ENCODE results near the gene FBLIM1. TPM values are rescaled to one million over a fixed set of nuclear protein-coding genes. Genes with fewer than 3 reads are reported as not detected.

The FBLIM1 gene
- total and polyA plus RNA-seq, 4 donors: 192 to 584 (median 463) TPM

DNA sequence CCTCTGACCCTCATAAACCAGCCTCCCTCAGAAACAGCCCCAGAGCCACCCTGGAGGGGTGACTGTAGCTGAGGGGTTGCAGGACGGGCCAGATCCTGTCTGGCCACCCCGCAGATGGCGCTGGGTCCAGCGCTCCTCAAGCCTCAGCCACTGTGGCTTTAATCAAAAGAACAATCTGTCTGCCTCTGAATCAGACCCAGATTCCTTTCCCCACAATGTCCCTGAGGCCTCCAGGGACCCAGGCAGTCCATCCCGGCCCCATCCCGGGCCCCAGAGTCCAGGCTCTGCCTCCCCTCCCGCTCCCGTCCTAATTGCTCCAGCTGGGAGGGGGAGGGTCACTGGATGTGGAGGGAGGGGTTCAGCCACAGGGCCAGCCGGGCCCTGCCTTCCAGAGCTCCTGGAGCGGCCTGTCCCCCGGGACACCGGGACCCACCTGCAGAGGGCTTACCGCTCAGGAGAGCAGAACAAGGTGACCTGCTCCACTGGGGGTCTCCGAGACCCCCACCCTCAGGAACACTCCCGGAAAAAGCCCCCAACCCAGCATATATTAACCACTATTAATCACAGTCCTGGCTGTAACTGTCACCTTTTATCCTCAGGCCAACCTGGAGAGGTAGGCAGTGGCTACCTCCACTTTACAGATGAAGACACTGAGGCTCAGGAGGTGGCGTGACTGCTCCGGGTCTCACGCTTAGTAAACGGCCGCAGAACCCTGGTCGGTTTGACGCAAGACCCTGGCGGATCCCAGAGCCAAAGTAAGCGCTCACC, 836 bp upstream of the FBLIM1 start:
- Histone ChIP-seq H3K36me3 (ENCODE audit: control insufficient read depth in 1 of 2, insufficient read depth in 2 of 2, low read length in 1 of 2) (no peaks in the 10 kb centered on the region), H3K4me3 (ENCODE audit: low read length in 2 of 2) (peak overlapping the region; percentile 98 to 99), H3K9me3 (ENCODE audit: control insufficient read depth, low read length) (no peaks in the 10 kb centered on the region), H3K27ac (ENCODE audit: low read depth in 1 of 2, low read length in 2 of 2) (peak overlapping the region; percentile 87 to 89), H3K27me3 (ENCODE audit: control insufficient read depth in 1 of 2, insufficient read depth in 2 of 2, low read length in 1 of 2) (no peaks in the 10 kb centered on the region), H3K4me1 (ENCODE audit: control insufficient read depth in 1 of 2, insufficient read depth in 2 of 2, low read length in 2 of 2) (no peaks in the 10 kb centered on the region)
- DNase-seq: no peak
- intact Hi-C loops (cut with DNase I): no loop called here
- peak; percentile 45 for ATAC-seq (ENCODE audit: low FRiP score)
- 2% methylated on average over 23 to 24 of the region's 24 CpGs for WGBS, 2 donors

DNA sequence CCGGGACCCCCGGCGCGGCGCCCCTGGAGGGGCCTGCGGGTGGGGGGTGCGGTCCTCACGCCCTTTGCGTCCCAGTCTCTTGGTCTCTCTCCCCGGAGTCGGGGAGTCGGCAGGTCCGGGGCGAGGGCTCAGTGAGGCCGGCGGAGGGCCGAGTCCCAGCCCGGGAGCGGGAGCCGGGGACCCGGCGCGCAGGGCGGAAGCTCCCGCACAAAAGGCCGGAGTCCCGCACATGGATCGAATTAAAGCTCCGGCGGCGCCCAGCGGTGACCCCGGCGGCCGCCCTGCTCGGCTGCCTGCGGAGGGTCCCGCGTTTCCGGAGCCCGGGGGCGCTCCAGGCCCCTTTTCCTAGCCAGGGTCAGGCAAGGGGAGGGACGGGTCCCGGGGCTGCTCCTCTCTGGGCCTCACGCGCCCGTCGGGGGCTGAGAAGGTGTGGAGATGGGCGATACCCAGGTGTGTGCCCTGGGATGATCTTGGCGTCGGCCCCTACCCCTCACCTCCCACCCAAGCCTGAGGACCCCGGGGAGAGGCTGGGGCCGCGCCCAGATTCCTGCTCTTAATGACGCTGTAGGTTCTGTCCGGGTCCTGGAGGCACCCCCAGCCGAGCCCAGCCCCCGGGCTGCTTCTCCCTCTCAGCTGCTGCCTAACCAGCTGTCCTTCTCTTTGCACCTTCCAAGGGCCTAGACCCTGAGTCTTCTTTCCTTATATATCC, 512 bp downstream of the FBLIM1 start:
- Histone ChIP-seq H3K9me3 (ENCODE audit: control insufficient read depth, low read length) (no peaks in the 10 kb centered on the region), H3K36me3 (ENCODE audit: control insufficient read depth in 1 of 2, insufficient read depth in 2 of 2, low read length in 1 of 2) (no peaks in the 10 kb centered on the region), H3K4me1 (ENCODE audit: control insufficient read depth in 1 of 2, insufficient read depth in 2 of 2, low read length in 2 of 2) (no peaks in the 10 kb centered on the region), H3K27ac (ENCODE audit: low read depth in 1 of 2, low read length in 2 of 2) (peak overlapping the region; percentile 89 to 96), H3K4me3 (ENCODE audit: low read length in 2 of 2) (peak overlapping the region; percentile 98 to 99), H3K27me3 (ENCODE audit: control insufficient read depth in 1 of 2, insufficient read depth in 2 of 2, low read length in 1 of 2) (no peaks in the 10 kb centered on the region)
- intact Hi-C loops (cut with DNase I): no loop called here
- ATAC-seq (ENCODE audit: low FRiP score): peak; percentile 23
- DNase-seq: no peak
- 0 to 1% methylated on average over 37 to 58 of the region's 58 CpGs for WGBS, 2 donors

DNA sequence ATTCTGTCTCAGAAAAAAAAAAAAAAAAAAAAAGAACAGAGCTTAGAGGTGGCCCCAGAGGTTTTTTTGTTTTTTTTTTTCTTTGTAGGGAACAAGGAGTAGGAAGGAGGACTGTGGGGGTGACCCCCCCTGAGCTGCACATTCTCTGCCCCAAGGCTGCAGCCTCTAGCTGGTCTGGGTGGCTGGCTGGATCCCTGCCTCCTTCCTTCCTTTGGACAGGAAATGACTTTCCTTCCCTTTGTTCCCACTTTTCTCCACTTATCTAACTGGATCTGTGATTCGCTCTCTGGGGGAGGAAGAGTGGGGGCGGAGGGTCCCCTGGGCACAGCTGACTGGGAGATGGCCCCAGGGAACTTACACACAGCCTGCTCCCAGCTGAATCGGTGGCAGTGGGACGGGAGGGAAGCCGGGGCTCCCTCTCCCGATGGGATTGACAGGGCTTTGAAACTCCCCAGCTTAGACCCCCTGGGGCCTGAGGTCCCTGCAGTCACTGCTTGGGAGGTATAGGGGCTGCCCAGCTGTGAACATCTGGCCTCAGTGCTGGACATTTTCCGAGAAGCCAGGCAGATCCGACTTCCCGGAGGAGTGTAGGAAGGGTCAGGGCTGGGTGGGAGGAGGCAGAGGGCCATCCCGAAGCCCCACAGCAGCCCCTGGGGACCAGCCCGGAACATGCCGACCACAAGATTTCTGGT, 2.1 kb downstream of the FBLIM1 start:
- peak in 1 of 2 donors; percentile 79 for DNase-seq
- Histone ChIP-seq H3K4me3 (ENCODE audit: low read length in 2 of 2) (peak overlapping the region; percentile 46 to 99), H3K27me3 (ENCODE audit: control insufficient read depth in 1 of 2, insufficient read depth in 2 of 2, low read length in 1 of 2) (no peaks in the 10 kb centered on the region), H3K4me1 (ENCODE audit: control insufficient read depth in 1 of 2, insufficient read depth in 2 of 2, low read length in 2 of 2) (no peaks in the 10 kb centered on the region), H3K36me3 (ENCODE audit: control insufficient read depth in 1 of 2, insufficient read depth in 2 of 2, low read length in 1 of 2) (peaks cover 0 to 7% of the 10 kb centered on the region in 2 donors), H3K9me3 (ENCODE audit: control insufficient read depth, low read length) (no peaks in the 10 kb centered on the region), H3K27ac (ENCODE audit: low read depth in 1 of 2, low read length in 2 of 2) (peak overlapping the region; percentile 77 to 79)
- peak; percentile 23 for ATAC-seq (ENCODE audit: low FRiP score)
- 1 to 5% methylated on average over 12 of the region's 12 CpGs for WGBS, 2 donors
- intact Hi-C loops (cut with DNase I): no loop called here

DNA sequence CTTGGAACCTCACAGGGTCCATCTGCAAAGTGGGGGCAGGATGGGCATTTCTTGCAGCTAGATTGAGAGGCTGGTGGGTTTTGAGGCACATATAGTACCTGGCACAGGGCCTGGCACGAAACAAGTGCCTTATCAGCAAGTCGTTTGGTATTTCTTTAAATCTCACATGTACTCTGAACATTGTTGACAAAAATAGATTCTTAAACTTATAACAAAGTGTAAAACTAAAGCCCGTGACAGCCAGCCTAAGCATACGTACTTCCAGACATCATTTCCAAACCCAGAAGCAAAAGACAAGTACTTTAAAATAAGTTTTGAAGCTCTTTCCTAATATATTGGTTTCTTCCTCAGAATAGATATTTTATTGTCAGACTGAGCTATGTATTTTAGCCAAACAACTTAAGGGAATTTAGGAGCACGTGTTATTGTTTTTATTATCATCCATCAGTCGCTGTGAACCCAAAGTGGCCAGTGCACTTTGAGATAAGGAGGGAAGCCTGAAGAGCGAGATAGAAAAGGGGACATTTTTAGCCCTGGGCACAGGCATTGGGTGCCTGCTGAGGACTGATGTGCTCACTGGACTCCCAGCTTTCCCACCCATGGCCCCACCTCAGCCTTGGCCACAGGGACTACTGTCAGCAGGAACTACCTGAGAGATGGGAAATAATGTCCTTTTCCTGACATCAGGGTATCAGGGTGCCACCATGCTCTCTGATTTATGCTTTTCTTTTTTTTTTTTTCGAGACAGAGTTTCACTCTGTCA, 3.0 kb downstream of the FBLIM1 start:
- intact Hi-C loops (cut with DNase I): no loop called here
- no peak for DNase-seq
- no peak for ATAC-seq (ENCODE audit: low FRiP score)
- H3K4me3 ChIP-seq (ENCODE audit: low read length in 2 of 2): peak overlapping the region; percentile 17 to 46
- WGBS, 2 donors: 2 to 6% methylated on average over 8 of the region's 8 CpGs
- H3K27me3 ChIP-seq (ENCODE audit: control insufficient read depth in 1 of 2, insufficient read depth in 2 of 2, low read length in 1 of 2): no peaks in the 10 kb centered on the region
- H3K9me3 ChIP-seq (ENCODE audit: control insufficient read depth, low read length): no peaks in the 10 kb centered on the region
- peak overlapping the region in 1 of 2 donors; percentile 77 for H3K27ac ChIP-seq (ENCODE audit: low read depth in 1 of 2, low read length in 2 of 2)
- peaks cover 0 to 7% of the 10 kb centered on the region in 2 donors for H3K36me3 ChIP-seq (ENCODE audit: control insufficient read depth in 1 of 2, insufficient read depth in 2 of 2, low read length in 1 of 2)
- H3K4me1 ChIP-seq (ENCODE audit: control insufficient read depth in 1 of 2, insufficient read depth in 2 of 2, low read length in 2 of 2): no peaks in the 10 kb centered on the region

- 15 to 17% methylated on average over 10 of the region's 10 CpGs for WGBS, 2 donors
- Histone ChIP-seq H3K4me1 (ENCODE audit: control insufficient read depth in 1 of 2, insufficient read depth in 2 of 2, low read length in 2 of 2) (no peaks in the 10 kb centered on the region), H3K36me3 (ENCODE audit: control insufficient read depth in 1 of 2, insufficient read depth in 2 of 2, low read length in 1 of 2) (peaks cover 0 to 8% of the 10 kb centered on the region in 2 donors), H3K27ac (ENCODE audit: low read depth in 1 of 2, low read length in 2 of 2) (peak overlapping the region in 1 of 2 donors; percentile 55), H3K4me3 (ENCODE audit: low read length in 2 of 2) (no peak overlapping the region), H3K9me3 (ENCODE audit: control insufficient read depth, low read length) (no peaks in the 10 kb centered on the region), H3K27me3 (ENCODE audit: control insufficient read depth in 1 of 2, insufficient read depth in 2 of 2, low read length in 1 of 2) (no peaks in the 10 kb centered on the region)
- ATAC-seq (ENCODE audit: low FRiP score) (no peak), DNase-seq (no peak)
- intact Hi-C loops (cut with DNase I): no loop called here
Measured at GRCh38 chr1:15762546-15762945, 4.0 kb downstream of the FBLIM1 start.

GRCh38 chr1:15764269-15764764, 5.7 kb downstream of the FBLIM1 start:
- intact Hi-C loops (cut with DNase I): no loop called here
- Histone ChIP-seq H3K27me3 (ENCODE audit: control insufficient read depth in 1 of 2, insufficient read depth in 2 of 2, low read length in 1 of 2) (no peaks in the 10 kb centered on the region), H3K4me3 (ENCODE audit: low read length in 2 of 2) (no peak overlapping the region), H3K27ac (ENCODE audit: low read depth in 1 of 2, low read length in 2 of 2) (peak overlapping the region; percentile 4 to 78), H3K9me3 (ENCODE audit: control insufficient read depth, low read length) (no peaks in the 10 kb centered on the region), H3K4me1 (ENCODE audit: control insufficient read depth in 1 of 2, insufficient read depth in 2 of 2, low read length in 2 of 2) (no peaks in the 10 kb centered on the region), H3K36me3 (ENCODE audit: control insufficient read depth in 1 of 2, insufficient read depth in 2 of 2, low read length in 1 of 2) (peaks cover 0 to 9% of the 10 kb centered on the region in 2 donors)
- ATAC-seq (ENCODE audit: low FRiP score) (no peak), DNase-seq (no peak)
- WGBS, 2 donors: 11% methylated on average over 10 of the region's 10 CpGs

DNA sequence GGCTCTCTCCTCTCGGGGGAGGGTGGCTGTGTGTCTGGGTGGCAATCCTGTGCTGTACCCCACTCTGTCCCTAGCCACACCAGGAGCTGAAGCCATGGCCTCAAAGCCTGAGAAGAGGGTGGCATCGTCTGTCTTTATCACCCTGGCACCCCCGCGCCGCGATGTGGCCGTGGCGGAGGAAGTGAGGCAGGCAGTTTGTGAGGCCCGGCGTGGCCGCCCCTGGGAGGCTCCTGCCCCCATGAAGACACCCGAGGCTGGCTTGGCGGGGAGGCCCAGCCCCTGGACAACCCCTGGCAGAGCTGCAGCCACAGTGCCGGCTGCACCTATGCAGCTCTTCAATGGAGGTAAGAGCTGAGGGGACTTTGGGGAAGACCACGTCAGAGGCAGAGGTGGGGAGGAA, 6.3 kb downstream of the FBLIM1 start:
- Histone ChIP-seq H3K27ac (ENCODE audit: low read depth in 1 of 2, low read length in 2 of 2) (peak overlapping the region; percentile 4 to 23), H3K4me3 (ENCODE audit: low read length in 2 of 2) (no peak overlapping the region), H3K4me1 (ENCODE audit: control insufficient read depth in 1 of 2, insufficient read depth in 2 of 2, low read length in 2 of 2) (no peaks in the 10 kb centered on the region), H3K27me3 (ENCODE audit: control insufficient read depth in 1 of 2, insufficient read depth in 2 of 2, low read length in 1 of 2) (no peaks in the 10 kb centered on the region), H3K9me3 (ENCODE audit: control insufficient read depth, low read length) (no peaks in the 10 kb centered on the region), H3K36me3 (ENCODE audit: control insufficient read depth in 1 of 2, insufficient read depth in 2 of 2, low read length in 1 of 2) (peaks cover 0 to 9% of the 10 kb centered on the region in 2 donors)
- WGBS, 2 donors: 33 to 35% methylated on average over 15 of the region's 15 CpGs
- no peak for ATAC-seq (ENCODE audit: low FRiP score)
- DNase-seq: no peak
- intact Hi-C loops (cut with DNase I): no loop called here
